ENCODE data around the gene HOXD10. TPM values are rescaled to one million over a fixed set of nuclear protein-coding genes. Genes with fewer than 3 reads are reported as not detected.

The HOXD10 gene
- total and polyA plus RNA-seq, 2 experiments from 2014 or later, result not detected

DNA sequence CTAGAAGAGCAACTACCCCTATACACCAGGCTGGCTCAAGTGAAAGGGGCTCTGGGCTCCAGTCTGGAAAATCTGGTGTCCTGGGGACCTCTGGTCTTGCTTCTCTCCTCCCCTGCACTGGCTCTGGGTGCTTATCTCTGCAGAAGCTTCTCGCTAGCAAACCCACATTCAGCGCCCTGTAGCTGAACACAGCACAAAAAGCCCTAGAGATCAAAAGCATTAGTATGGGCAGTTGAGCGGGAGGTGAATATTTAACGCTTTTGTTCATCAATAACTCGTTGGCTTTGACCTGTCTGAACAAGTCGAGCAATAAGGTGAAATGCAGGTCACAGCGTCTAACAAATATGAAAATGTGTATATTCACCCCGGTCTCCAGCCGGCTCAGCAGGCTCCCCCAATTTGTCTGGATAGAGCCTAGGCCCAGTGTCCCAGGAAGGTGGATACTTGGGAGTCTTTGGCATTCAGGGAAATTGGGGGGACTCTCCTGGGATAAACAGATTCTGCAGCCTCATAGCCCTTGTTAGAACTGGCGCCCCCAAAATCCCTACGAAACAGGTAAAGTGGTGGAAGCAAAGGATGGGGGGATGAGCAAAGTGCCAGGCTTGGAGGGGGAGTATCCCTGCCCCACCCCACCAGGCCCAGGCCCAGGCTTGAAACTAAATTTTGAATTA, 32.3 kb downstream of the HOXD10 start:
- Mint-ChIP-seq H3K4me3 (no peak overlapping the region), H3K27me3 (ENCODE audit: insufficient read depth, low read depth, poor library complexity) (peaks cover 99% of the 10 kb centered on the region), H3K9me3 (0 out of 3 replicates have a peak, but pooled peaks cover 2% of the 10 kb centered on the region), H3K27ac (no peak overlapping the region), H3K36me3 (ENCODE audit: low read depth) (no peaks in the 10 kb centered on the region), H3K4me1 (peaks cover 15% of the 10 kb centered on the region)
- Histone ChIP-seq H3K4me2 (0 out of 2 replicates have a peak overlapping the region, but pooled peaks have one; percentile 24), H2AFZ (no peak overlapping the region), H3K4me1 (ENCODE audit: insufficient read depth) (peaks cover 17% of the 10 kb centered on the region), H3F3A (replicated peaks; ENCODE audit: low read depth) (peaks cover 20% of the 10 kb centered on the region; the same call in 1 of the 2 replicates), H3K27ac (ENCODE audit: low read depth) (no peak overlapping the region), H3K79me2 (replicated peaks; ENCODE audit: insufficient read depth) (no peaks in the 10 kb centered on the region), H3K9me2 (ENCODE audit: insufficient read depth) (no peaks in the 10 kb centered on the region), H3K4me3 (no peak overlapping the region), H4K20me1 (replicated peaks; ENCODE audit: insufficient read depth) (peaks cover 46% of the 10 kb centered on the region), H3K27me3 (ENCODE audit: insufficient read depth) (peaks cover 100% of the 10 kb centered on the region), H3K36me3 (ENCODE audit: insufficient read depth) (no peaks in the 10 kb centered on the region)
- DNase-seq (ENCODE audit: low spot score) (peak; percentile 13), ATAC-seq (no peak)
- TF ChIP-seq JUNB (IDR thresholded peaks at IDR 0.05; ENCODE audit: unreplicated experiment) (no peak), EZH2 (IDR thresholded peaks at IDR 0.05; ENCODE audit: low read depth, unreplicated experiment) (peak; percentile 82), POLR2AphosphoS5 (IDR thresholded peaks at IDR 0.05; ENCODE audit: low read depth) (no peak), STAT1 (IDR thresholded peaks at IDR 0.05; ENCODE audit: unreplicated experiment) (no peak)

DNA sequence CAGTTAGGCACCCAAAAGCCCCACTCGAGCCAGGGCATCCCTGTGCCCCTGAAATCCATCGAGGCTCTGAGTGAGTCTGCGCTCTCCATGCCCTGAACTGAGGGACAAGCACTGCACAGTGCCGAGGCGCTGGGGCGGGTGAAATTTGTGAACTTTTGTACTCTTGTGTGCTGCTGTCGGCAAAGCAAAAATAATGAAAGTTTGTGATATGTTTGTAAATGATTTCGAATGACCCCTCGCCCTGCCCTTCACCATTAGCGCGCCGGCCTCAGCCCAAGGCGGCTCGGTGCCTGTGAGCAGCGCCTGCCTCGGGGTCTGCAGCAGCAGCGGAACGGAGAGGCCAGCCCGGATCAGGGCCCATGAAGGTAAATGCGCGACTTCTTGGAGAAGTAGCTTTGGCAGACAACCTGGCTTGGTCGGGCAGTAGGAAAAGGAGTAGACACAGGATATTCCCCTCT, 32.9 kb downstream of the HOXD10 start:
- Histone ChIP-seq H3K4me2 (no peak overlapping the region), H2AFZ (no peak overlapping the region), H3K79me2 (replicated peaks; ENCODE audit: insufficient read depth) (no peaks in the 10 kb centered on the region), H3K4me3 (0 out of 2 replicates have a peak overlapping the region, but pooled peaks have one; percentile 17), H4K20me1 (replicated peaks; ENCODE audit: insufficient read depth) (peaks cover 52% of the 10 kb centered on the region), H3F3A (replicated peaks; ENCODE audit: low read depth) (peaks cover 25% of the 10 kb centered on the region; the same call in 1 of the 2 replicates), H3K36me3 (ENCODE audit: insufficient read depth) (no peaks in the 10 kb centered on the region), H3K27me3 (ENCODE audit: insufficient read depth) (peaks cover 100% of the 10 kb centered on the region), H3K9me2 (ENCODE audit: insufficient read depth) (no peaks in the 10 kb centered on the region), H3K27ac (ENCODE audit: low read depth) (no peak overlapping the region), H3K4me1 (ENCODE audit: insufficient read depth) (peaks cover 22% of the 10 kb centered on the region)
- 0 out of 3 replicates have a peak, but pooled peaks cover 2% of the 10 kb centered on the region for H3K9me3 Mint-ChIP-seq
- H3K27ac Mint-ChIP-seq, result no peak overlapping the region
- no peaks in the 10 kb centered on the region for H3K36me3 Mint-ChIP-seq (ENCODE audit: low read depth)
- ATAC-seq, result peak; percentile 9; the same call in 2 of the 3 replicates
- DNase-seq (ENCODE audit: low spot score), result peak; percentile 51
- TF ChIP-seq EZH2 (IDR thresholded peaks at IDR 0.05; ENCODE audit: low read depth, unreplicated experiment), result peak; percentile 93
- no peak for TF ChIP-seq POLR2AphosphoS5 (IDR thresholded peaks at IDR 0.05; ENCODE audit: low read depth)
- TF ChIP-seq EZH2phosphoT487 (IDR thresholded peaks at IDR 0.05; ENCODE audit: unreplicated experiment), result peak; percentile 95
- no peak overlapping the region for H3K4me3 Mint-ChIP-seq
- peaks cover 99% of the 10 kb centered on the region for H3K27me3 Mint-ChIP-seq (ENCODE audit: insufficient read depth, low read depth, poor library complexity)
- H3K4me1 Mint-ChIP-seq, result peaks cover 15% of the 10 kb centered on the region

DNA sequence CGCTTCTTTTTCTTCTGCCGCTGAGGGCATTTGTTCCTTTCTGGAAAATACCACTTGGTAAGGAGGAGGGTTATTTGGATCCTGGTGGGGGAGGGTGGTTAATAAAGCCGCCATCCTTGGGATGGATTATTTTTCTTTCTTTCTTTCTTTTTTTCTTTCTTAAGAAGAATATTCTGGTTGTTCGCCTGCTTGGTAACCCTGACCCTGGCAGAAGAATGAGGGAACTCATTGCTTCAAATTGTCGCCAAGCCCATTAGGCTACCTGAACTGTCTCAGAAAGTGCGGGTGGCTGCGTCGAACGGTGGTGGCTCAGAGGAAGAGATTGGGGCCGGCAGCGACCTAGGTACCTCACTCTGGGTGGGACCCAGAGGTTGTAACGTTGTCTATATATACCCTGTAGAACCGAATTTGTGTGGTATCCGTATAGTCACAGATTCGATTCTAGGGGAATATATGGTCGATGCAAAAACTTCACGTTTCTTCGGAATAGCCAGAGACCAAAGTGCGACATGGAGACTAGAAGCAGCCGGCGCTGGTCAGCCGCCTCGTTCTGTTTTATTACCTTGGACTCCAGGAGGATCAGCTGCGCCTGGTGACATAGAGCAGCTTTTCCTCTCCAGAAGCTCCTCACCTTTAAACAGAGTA, 33.5 kb downstream of the HOXD10 start:
- Histone ChIP-seq H3K79me2 (replicated peaks; ENCODE audit: insufficient read depth) (no peaks in the 10 kb centered on the region), H3K36me3 (ENCODE audit: insufficient read depth) (no peaks in the 10 kb centered on the region), H3K4me3 (no peak overlapping the region), H2AFZ (no peak overlapping the region), H3K4me1 (ENCODE audit: insufficient read depth) (peaks cover 28% of the 10 kb centered on the region), H3K27ac (ENCODE audit: low read depth) (no peak overlapping the region), H3K9me2 (ENCODE audit: insufficient read depth) (no peaks in the 10 kb centered on the region), H3F3A (replicated peaks; ENCODE audit: low read depth) (peaks cover 30% of the 10 kb centered on the region), H3K4me2 (no peak overlapping the region), H3K27me3 (ENCODE audit: insufficient read depth) (peaks cover 100% of the 10 kb centered on the region), H4K20me1 (replicated peaks; ENCODE audit: insufficient read depth) (peaks cover 57% of the 10 kb centered on the region)
- Mint-ChIP-seq H3K27ac (no peak overlapping the region), H3K4me1 (peaks cover 16% of the 10 kb centered on the region), H3K4me3 (no peak overlapping the region; the same call in 2 of the 3 replicates), H3K27me3 (ENCODE audit: insufficient read depth, low read depth, poor library complexity) (peaks cover 99% of the 10 kb centered on the region), H3K36me3 (ENCODE audit: low read depth) (no peaks in the 10 kb centered on the region), H3K9me3 (0 out of 3 replicates have a peak, but pooled peaks cover 2% of the 10 kb centered on the region)
- ATAC-seq (no peak), DNase-seq (ENCODE audit: low spot score) (peak; percentile 14)
- TF ChIP-seq EZH2phosphoT487 (IDR thresholded peaks at IDR 0.05; ENCODE audit: unreplicated experiment) (peak; percentile 18), NANOG (IDR thresholded peaks at IDR 0.05; ENCODE audit: borderline replicate concordance) (no peak), JUNB (IDR thresholded peaks at IDR 0.05; ENCODE audit: unreplicated experiment) (no peak), STAT1 (IDR thresholded peaks at IDR 0.05; ENCODE audit: unreplicated experiment) (no peak), EZH2 (IDR thresholded peaks at IDR 0.05; ENCODE audit: low read depth, unreplicated experiment) (peak; percentile 89)

Measured in GM23338 (cell line).